SW480 (cell line): ENCODE results near the gene ROR2.
A peak's percentile ranks its signal among the peaks of the same experiment; 100 is the strongest.
"Not testable (repeated sequence)": the region's sequence is repeated elsewhere in the genome, so short reads cannot be mapped to it uniquely, and the experiment has no call there.

Source experiments
- DNase-seq: peaks from one replicate; pipeline ENCODE4 v3.0.0-alpha.2; 2016; ENCODE audit warnings: low spot score

The ROR2 gene

GRCh38 chr9:91923145-91923544, 26.9 kb downstream of the ROR2 start:
- DNase-seq: no peak

GRCh38 chr9:91921371-91921770, 28.7 kb downstream of the ROR2 start:
- DNase-seq: no peak

DNA sequence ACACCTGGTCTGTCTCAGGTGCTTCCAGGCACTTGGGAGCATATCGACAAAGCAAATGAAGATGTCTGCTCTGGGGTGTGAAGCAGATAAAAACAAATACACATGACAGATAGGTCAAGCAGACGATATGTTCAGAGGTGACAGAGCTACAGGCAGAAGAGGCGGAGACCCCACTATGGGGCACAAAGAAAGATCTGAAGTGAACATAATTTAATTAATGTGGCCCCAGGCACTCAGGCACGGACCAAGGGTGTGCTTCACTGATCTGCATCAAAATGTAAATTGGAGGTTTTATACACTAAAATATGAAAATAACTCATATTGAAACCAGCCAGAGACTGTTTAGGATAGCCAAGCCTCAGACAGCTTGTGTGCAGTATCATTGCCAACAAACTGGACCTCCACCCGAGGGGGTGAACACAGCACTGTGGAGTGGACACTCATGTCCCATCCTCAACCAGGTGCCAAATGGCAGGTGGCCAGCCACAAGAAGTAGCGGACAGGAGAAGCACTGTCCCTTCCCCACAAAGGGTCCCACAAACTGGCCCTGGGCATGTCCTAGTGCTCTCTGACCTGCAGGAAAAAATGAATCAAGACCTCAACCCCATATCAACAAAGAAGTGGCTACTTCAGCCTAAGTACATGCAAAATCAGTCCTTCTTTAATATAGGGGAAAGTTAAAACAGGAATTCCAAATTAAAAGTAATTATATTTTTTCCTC, 29.2 kb downstream of the ROR2 start:
- DNase-seq: no peak

GRCh38 chr9:91919621-91920020, 30.4 kb downstream of the ROR2 start:
- no peak for DNase-seq

GRCh38 chr9:91917436-91917835, 32.6 kb downstream of the ROR2 start:
- no peak for DNase-seq

GRCh38 chr9:91915524-91916263, 34.3 kb downstream of the ROR2 start:
- DNase-seq: no peak

- DNase-seq: no peak
These were observed 35.1 kb downstream of the ROR2 start for GRCh38 chr9:91914937-91915336.

DNA sequence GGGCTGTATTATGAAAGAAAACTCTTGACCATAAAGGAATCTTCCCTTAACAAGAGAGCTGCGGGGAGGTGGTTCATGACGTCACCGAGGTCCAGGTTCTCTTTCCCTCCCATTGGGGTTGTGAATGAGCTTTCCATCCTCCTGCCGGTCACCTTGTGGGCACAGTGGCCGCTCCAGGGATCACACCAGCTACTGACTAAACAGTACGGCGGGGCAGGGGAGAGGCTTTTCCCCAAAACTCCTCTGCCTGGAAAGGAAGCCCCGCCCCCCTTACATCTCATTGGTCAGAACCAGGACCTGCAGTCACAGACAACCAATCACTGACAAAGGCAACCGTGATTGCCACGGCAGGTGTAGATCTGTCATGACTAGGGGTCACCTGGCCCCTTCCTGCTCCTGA, 35.6 kb downstream of the ROR2 start:
- DNase-seq: no peak

DNA sequence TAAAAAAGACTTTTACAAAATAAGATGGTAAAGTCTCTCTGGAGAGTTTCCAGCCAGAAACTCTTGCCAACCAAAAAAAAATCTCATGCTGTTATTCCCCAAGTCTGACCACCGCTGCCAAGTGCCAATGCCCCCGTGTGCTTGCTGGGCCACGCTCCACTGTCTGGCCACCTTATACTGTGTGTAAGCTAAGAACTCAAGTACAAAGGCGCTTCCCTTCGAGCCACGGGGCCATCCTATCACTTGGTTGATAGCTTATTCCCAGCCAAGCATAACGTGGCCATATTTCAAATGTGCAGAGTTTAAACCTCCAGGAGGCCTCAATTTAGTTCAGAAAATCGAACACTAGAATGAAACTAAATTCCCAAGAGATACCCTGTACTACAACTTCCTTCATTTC, 36.0 kb downstream of the ROR2 start:
- no peak for DNase-seq

GRCh38 chr9:91913096-91913495, 36.9 kb downstream of the ROR2 start:
- no peak for DNase-seq

- DNase-seq: no peak
These were observed 38.4 kb downstream of the ROR2 start for GRCh38 chr9:91911657-91912056.

DNA sequence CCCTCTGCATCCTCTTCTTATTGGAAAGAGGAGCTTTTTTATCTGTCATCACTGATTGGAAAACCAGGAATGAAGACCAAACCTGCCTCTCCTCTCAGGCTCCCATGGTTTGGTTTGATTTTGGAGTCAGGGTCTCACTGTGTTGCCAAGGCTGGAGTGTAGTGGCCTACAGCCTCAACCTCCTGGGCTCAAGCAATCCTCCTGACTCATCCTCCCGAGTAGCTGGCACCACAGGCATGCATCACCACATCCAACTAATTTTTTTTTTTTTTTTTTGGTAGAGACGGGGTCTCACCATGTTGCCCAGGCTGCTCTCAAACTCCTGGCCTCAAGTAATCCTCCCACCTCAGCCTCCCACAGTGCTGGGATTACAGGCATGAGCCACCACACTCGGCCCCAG, 40.8 kb downstream of the ROR2 start:
- not testable (repeated sequence) for DNase-seq

DNA sequence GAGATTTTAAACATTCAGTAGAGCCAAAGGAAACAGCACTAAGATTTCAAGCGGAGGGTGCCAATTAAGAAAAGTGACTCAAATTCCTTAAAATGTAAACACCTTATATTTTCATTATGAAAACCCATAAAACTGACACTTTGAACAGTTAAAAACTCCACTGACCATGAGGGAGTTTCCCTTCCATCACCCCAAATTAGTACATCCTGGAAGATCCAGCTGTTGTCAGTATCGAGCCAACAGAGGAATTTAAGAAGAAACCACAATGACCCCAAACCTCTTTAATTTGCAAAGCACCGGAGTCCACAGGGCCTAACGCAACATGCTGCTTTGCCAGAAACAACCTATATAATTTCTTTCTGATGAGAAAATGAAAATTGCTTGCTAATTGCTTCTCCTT, 41.3 kb downstream of the ROR2 start:
- no peak for DNase-seq

DNA sequence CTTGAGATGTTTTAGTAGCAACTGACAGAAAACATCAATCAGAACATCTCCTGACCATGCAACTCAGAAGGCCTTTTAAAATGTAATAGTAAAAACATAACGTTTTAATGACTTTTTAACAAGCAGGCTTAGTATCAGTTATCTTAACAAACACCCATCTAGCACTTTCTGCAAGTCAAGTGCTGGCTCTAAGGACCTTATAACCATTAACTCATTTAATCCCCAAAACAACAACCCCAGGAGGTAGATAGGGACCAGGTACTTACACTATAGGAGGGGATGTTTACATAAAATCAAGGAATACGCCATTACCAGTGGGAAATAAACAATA, 41.8 kb downstream of the ROR2 start:
- DNase-seq: no peak

DNA sequence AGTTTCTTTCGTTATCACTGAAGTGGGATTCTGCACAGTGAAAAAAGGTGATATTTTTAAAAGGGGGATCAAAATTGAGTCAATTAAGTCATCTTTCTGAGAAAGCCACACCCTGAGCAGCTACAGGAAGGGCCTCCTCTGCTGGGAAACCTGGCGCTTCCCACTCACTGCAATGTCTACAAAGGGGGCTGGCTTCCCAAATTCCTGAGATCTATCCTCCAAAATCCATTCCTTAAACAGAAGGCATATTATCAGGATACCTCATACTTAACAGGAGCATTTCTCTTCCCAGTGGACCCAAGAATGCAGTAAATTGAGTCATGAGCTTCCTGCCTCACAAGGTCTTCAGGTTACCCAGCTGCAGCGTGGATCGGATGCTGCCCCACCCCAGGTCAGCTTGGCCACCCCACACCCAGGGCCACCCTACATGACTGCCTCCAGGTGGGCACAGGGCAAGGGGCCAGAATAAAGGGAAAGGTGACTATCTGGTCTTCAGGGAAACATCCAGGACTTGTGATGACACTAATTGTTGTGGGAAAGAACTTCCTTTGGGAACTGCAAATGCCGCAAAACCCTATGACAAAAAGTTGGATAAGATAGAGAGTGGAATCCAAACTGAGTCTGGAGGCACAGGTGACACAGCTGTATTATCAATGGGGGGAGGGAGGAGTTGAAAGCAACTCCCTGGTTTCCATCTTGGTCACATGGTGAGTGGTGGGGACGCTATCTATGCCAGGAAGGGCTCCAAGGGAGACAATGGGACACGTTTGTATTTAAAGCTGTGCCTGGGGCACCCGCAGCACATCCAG, 42.3 kb downstream of the ROR2 start:
- no peak for DNase-seq

DNA sequence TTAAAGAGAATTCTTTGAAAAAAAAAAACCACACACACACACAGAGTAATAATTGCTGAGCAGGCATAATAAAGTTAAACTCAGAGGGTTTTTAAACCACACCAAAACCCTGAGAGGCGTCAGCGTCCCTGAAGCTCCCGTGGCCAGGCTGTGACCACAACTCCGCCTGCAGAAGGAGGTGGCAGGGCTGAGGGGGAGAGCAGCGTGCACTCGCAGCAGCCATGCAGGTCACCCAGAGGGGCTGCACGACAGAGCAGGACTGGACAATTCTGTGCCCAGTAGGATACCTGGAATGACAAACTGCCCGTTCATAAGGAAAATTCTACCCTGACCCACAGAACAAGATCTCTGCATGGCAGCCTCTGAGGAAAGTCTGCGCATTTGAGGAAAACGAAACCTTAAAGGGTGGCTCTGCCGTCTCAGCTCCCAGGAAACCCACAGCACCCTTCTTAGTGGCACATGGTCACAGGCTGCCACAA, 44.0 kb downstream of the ROR2 start:
- peak; percentile 47 for DNase-seq

- no peak for DNase-seq
These were observed 44.8 kb downstream of the ROR2 start for GRCh38 chr9:91905237-91905650.

- DNase-seq: no peak
These were observed 45.3 kb downstream of the ROR2 start for GRCh38 chr9:91904588-91905236.

GRCh38 chr9:91903126-91903911, 46.7 kb downstream of the ROR2 start:
- DNase-seq: no peak

DNA sequence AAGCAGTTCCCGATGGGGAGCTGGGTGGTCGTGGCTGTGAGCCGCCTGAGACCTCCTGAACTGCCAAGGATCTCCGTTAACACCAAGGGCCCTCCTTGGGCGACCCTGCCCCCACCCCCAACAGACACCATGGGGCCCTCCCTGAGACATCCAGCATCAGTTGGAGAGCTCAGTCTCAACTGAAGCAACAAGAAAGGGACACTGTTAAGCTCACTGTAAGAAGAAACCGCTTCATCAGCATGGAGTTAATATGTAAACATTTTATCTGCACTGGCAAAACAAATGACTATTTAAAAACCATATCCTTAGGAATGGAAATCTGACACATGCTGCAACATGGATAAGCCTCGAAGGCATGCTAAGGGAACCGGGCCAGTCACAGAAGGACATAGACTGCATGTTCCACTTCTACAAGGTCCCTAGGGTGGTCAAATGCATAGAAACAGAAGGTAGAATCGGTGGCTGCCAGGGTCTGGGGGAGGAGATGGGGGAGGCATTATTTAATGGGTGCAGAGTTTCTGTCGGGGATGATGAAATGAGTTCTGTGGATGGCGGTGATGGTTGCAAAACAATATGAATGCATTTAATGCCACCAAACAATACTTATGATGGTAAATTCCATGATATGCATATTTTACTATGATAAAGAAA, 47.4 kb downstream of the ROR2 start:
- no peak for DNase-seq

DNA sequence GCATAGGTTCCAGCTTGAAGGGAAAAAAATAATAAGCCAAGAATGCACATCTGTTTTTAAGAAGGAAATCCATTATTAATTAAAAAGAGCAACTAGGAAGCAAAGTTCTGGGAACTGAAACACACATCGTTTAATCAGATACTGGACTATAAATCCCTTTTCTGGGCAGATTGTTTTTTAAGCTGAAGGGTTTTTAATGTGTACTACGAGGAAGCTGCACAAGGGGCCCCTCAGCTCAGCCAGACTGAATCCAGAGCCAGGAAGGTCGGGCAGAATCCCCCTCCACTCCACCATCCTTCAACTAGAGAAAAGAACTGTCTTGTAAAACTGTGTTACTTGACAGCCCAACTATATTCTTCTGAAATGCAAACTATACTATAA, 49.2 kb downstream of the ROR2 start:
- no peak for DNase-seq
